ENCODE results near the gene SMARCAD1.

SMARCAD1 gene

GRCh38 chr4:94225449-94225848 lies 17.8 kb downstream of the SMARCAD1 start:
- TF ChIP-seq, protein P1, sequence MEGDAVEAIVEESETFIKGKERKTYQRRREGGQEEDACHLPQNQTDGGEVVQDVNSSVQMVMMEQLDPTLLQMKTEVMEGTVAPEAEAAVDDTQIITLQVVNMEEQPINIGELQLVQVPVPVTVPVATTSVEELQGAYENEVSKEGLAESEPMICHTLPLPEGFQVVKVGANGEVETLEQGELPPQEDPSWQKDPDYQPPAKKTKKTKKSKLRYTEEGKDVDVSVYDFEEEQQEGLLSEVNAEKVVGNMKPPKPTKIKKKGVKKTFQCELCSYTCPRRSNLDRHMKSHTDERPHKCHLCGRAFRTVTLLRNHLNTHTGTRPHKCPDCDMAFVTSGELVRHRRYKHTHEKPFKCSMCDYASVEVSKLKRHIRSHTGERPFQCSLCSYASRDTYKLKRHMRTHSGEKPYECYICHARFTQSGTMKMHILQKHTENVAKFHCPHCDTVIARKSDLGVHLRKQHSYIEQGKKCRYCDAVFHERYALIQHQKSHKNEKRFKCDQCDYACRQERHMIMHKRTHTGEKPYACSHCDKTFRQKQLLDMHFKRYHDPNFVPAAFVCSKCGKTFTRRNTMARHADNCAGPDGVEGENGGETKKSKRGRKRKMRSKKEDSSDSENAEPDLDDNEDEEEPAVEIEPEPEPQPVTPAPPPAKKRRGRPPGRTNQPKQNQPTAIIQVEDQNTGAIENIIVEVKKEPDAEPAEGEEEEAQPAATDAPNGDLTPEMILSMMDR (IDR thresholded peaks at IDR 0.05; ENCODE audit: control insufficient read depth, insufficient read depth, low read depth, low read length, missing control alignments): no peak
- no peak overlapping the region for H3K4me3 ChIP-seq (ENCODE audit: control insufficient read depth, low read depth, low read length)
- no peak for DNase-seq (ENCODE audit: low read depth)

DNA sequence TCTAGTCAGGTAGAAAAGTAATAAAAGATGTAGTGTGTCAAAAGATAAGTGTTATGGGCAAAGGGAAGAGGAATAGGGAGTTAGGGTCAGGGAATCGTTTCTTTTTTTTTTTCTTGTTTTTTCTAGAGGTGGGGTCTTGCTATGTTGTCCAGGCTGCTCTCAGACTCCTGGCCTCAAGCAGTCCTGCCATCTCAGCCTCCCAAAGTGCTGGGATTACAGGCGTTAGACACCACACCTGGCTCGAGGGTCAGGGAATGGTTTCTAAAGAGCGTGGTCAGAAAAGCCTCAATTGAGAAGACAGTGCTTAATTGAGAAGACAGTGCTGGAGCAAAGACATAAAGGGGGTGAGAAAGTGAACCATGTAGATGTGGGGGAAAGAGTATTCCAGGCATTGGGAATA lies 19.1 kb downstream of the SMARCAD1 start:
- no peak for DNase-seq (ENCODE audit: low read depth)
- no peak overlapping the region for H3K4me3 ChIP-seq (ENCODE audit: control insufficient read depth, low read depth, low read length)
- TF ChIP-seq, protein P1 (IDR thresholded peaks at IDR 0.05; ENCODE audit: control insufficient read depth, insufficient read depth, low read depth, low read length, missing control alignments): no peak

- DNase-seq (ENCODE audit: low read depth): no peak
- no peak overlapping the region for H3K4me3 ChIP-seq (ENCODE audit: control insufficient read depth, low read depth, low read length)
- TF ChIP-seq, protein P1 (IDR thresholded peaks at IDR 0.05; ENCODE audit: control insufficient read depth, insufficient read depth, low read depth, low read length, missing control alignments): no peak
Observed at GRCh38 chr4:94228493-94229216, 21.0 kb downstream of the SMARCAD1 start.

GRCh38 chr4:94232519-94232918 lies 24.9 kb downstream of the SMARCAD1 start:
- no peak overlapping the region for H3K4me3 ChIP-seq (ENCODE audit: control insufficient read depth, low read depth, low read length)
- no peak for DNase-seq (ENCODE audit: low read depth)

GRCh38 chr4:94235825-94236224 lies 28.2 kb downstream of the SMARCAD1 start:
- no peak for DNase-seq (ENCODE audit: low read depth)
- H3K4me3 ChIP-seq (ENCODE audit: control insufficient read depth, low read depth, low read length): no peak overlapping the region
- TF ChIP-seq, protein P1 (IDR thresholded peaks at IDR 0.05; ENCODE audit: control insufficient read depth, insufficient read depth, low read depth, low read length, missing control alignments): no peak

More at GRCh38 chr4:94232519-94232918, 24.9 kb downstream of the SMARCAD1 start:
- TF ChIP-seq, protein P1 (IDR thresholded peaks at IDR 0.05; ENCODE audit: control insufficient read depth, insufficient read depth, low read depth, low read length, missing control alignments): no peak

GRCh38 chr4:94237271-94237670 lies 29.6 kb downstream of the SMARCAD1 start:
- H3K4me3 ChIP-seq (ENCODE audit: control insufficient read depth, low read depth, low read length): no peak overlapping the region
- no peak for DNase-seq (ENCODE audit: low read depth)
- TF ChIP-seq, protein P1 (IDR thresholded peaks at IDR 0.05; ENCODE audit: control insufficient read depth, insufficient read depth, low read depth, low read length, missing control alignments): no peak

Data from AG09309 (cell line).